Middle frontal gyrus (tissue), 1 donor: Measurements from ENCODE around the gene CEP120.
"Not testable (repeated sequence)": the region's sequence is repeated elsewhere in the genome, so short reads cannot be mapped to it uniquely, and the experiment has no call there.

ENCODE experiments used
- DNase-seq: peaks from one replicate; pipeline ENCODE4 v3.0.0-alpha.2; 2015; ENCODE audit warnings: low spot score; ENCODE audit errors: extremely low spot score

CEP120 gene

GRCh38 chr5:123387313-123387712, 35.9 kb downstream of the CEP120 start:
- DNase-seq: no peak

- DNase-seq: no peak
These were observed 41.0 kb downstream of the CEP120 start for GRCh38 chr5:123382252-123382651.

- no peak for DNase-seq
These were observed 51.5 kb downstream of the CEP120 start for GRCh38 chr5:123371575-123372179.

GRCh38 chr5:123369371-123369968, 53.7 kb downstream of the CEP120 start:
- no peak for DNase-seq

- DNase-seq: no peak
These were observed 55.5 kb downstream of the CEP120 start for GRCh38 chr5:123367739-123368138.

- no peak for DNase-seq
These were observed 58.0 kb downstream of the CEP120 start for GRCh38 chr5:123365156-123365555.

- no peak for DNase-seq
These were observed 58.6 kb downstream of the CEP120 start for GRCh38 chr5:123364441-123365155.

- DNase-seq: no peak
These were observed 62.3 kb downstream of the CEP120 start for GRCh38 chr5:123360910-123361309.

GRCh38 chr5:123360201-123360571, 63.0 kb downstream of the CEP120 start:
- no peak for DNase-seq

- DNase-seq: no peak
These were observed 63.6 kb downstream of the CEP120 start for GRCh38 chr5:123359454-123360200.

GRCh38 chr5:123358751-123359150, 64.5 kb downstream of the CEP120 start:
- no peak for DNase-seq

GRCh38 chr5:123358304-123358703, 64.9 kb downstream of the CEP120 start:
- no peak for DNase-seq

- no peak for DNase-seq
These were observed 71.4 kb downstream of the CEP120 start for GRCh38 chr5:123351820-123352219.

GRCh38 chr5:123351240-123351639, 72.0 kb downstream of the CEP120 start:
- no peak for DNase-seq

- no peak for DNase-seq
These were observed 72.5 kb downstream of the CEP120 start for GRCh38 chr5:123350742-123351141.

GRCh38 chr5:123344816-123345426, 78.3 kb downstream of the CEP120 start:
- DNase-seq: peak; percentile 29

GRCh38 chr5:123340928-123341327, 82.3 kb downstream of the CEP120 start:
- no peak for DNase-seq

GRCh38 chr5:123308377-123308776, 114.8 kb downstream of the CEP120 start:
- DNase-seq: not testable (repeated sequence)

- DNase-seq: no peak
These were observed 117.5 kb downstream of the CEP120 start for GRCh38 chr5:123305751-123306150.

GRCh38 chr5:123304777-123305316, 118.4 kb downstream of the CEP120 start:
- no peak for DNase-seq

- no peak for DNase-seq
These were observed 119.4 kb downstream of the CEP120 start for GRCh38 chr5:123303802-123304201.
